Brain microvascular endothelial cell (primary cell): Measurements from ENCODE around the gene CCDC174.

Source experiments
- DNase-seq: peaks from one replicate; pipeline ENCODE4 v3.0.0-alpha.2; 2020
- H3K27ac ChIP-seq: fragments of 250-450 bp; sonication (Bioruptor Pico); 2 replicates; pipeline ENCODE4 v1.5.1; 2020; ENCODE audit warnings: mild to moderate bottlenecking, moderate library complexity
- H3K27me3 ChIP-seq: fragments of 250-450 bp; sonication (Bioruptor Pico); replicated peaks from 2 replicates; pipeline ENCODE4 v1.5.1; 2020; ENCODE audit warnings: mild to moderate bottlenecking
- H3K36me3 ChIP-seq: fragments of 250-450 bp; sonication (Bioruptor Pico); replicated peaks from 2 replicates; pipeline ENCODE4 v1.5.1; 2020; ENCODE audit warnings: mild to moderate bottlenecking
- H3K4me3 ChIP-seq: 2 replicates; pipeline ENCODE4 v1.5.1; 2011; ENCODE audit warnings: low read depth, mild to moderate bottlenecking, control low read depth, low read length, moderate library complexity
- in situ Hi-C: cut with HindIII; loops from 2 replicates; pipeline ENCODE4 v1.10.0; 2017; ENCODE audit warnings: low sequenced_read_pairs, low pct_ligation_motif_present
- TF ChIP-seq, protein P1 (sequence below): IDR thresholded peaks from 2 replicates; pipeline ENCODE4 v1.5.1; 2011; ENCODE audit warnings: low read depth, mild to moderate bottlenecking, moderate library complexity, low read length, control low read depth, inconsistent platforms; ENCODE audit errors: missing control alignments

The CCDC174 gene

DNA sequence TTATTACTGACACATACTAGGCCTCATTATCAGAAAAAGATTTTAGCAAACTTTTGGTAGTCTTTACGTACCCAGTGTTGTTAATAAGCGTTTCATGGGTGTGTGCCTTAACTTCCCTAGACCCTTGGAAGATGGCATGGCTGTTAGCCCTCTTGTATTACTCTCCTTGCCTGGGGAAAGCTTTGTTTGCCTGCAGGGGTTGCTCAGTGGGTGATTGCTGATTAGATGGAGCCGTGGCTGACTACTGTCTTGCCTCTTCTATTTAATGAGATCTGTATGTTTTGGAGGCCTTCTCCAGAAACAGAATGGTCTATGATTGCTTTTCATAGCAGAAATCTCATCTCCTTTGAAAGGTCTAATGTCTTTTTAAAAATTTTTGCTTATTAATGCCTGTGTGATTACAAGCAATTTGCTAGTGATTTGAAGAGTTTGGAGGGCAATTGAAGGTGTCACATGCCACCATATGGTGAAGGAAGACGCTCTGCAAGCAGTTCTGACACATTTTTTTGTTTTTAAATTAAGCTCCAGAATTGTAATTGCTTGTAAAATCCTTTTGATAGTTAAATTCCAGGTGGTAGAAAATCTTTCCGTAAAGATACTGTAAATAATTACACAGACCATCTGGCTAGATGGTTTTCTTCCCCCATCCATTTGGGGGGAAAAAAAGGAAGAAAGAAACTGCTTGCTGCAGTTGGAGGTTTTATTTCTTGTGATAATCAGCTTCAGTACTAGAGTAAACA lies 12.0 kb downstream of the CCDC174 start:
- Histone ChIP-seq H3K36me3 (peaks cover 64% of the 10 kb centered on the region), H3K27ac (no peak overlapping the region), H3K4me3 (no peak overlapping the region), H3K27me3 (no peaks in the 10 kb centered on the region)
- DNase-seq, result no peak
- in situ Hi-C loops, result no loop called here
- TF ChIP-seq, protein P1, sequence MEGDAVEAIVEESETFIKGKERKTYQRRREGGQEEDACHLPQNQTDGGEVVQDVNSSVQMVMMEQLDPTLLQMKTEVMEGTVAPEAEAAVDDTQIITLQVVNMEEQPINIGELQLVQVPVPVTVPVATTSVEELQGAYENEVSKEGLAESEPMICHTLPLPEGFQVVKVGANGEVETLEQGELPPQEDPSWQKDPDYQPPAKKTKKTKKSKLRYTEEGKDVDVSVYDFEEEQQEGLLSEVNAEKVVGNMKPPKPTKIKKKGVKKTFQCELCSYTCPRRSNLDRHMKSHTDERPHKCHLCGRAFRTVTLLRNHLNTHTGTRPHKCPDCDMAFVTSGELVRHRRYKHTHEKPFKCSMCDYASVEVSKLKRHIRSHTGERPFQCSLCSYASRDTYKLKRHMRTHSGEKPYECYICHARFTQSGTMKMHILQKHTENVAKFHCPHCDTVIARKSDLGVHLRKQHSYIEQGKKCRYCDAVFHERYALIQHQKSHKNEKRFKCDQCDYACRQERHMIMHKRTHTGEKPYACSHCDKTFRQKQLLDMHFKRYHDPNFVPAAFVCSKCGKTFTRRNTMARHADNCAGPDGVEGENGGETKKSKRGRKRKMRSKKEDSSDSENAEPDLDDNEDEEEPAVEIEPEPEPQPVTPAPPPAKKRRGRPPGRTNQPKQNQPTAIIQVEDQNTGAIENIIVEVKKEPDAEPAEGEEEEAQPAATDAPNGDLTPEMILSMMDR, result no peak

DNA sequence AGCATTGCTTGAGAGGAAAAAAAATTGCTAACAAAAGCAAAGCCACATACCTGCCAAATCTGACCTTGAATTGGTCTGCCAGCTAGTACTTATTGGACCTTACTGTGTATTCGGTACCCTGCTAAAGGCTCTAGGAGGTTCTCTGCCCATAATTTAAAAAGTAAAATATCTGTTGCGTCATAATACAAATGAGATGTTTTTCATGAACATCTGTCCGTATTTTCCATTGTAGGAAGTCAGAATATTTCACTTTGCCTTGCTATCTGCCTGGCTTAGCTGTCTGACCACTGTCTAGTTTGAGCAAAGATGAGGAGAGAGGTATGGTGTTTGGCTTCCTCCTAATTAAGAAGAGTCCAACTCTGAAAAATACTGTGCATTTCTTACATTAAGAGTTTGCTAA lies 12.6 kb downstream of the CCDC174 start:
- TF ChIP-seq, protein P1, result no peak
- no peak for DNase-seq
- in situ Hi-C loops, result no loop called here
- Histone ChIP-seq H3K27me3 (no peaks in the 10 kb centered on the region), H3K27ac (no peak overlapping the region), H3K4me3 (no peak overlapping the region), H3K36me3 (peaks cover 64% of the 10 kb centered on the region)

DNA sequence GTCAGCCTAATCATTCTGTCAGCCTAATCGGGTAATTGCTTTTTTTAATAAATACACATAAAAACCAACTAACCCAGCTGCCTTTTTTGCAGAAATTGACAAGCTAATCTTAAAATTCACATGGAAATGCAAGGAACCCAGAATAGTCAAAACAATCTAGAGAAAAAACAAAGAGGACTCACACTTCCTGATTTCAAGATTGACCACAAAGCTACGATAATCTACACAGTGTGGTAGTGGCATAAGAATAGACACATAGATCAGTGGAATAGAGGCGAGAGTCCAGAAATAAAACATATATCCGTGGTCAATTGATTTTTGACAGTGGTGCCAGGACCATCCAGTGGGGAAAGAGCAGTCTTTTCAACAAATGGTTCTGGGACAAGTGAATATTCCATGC lies 21.0 kb downstream of the CCDC174 start:
- Histone ChIP-seq H3K27me3 (no peaks in the 10 kb centered on the region), H3K4me3 (no peak overlapping the region), H3K36me3 (peaks cover 32% of the 10 kb centered on the region), H3K27ac (no peak overlapping the region)
- TF ChIP-seq, protein P1, result no peak
- in situ Hi-C loops, result no loop called here
- DNase-seq, result no peak

DNA sequence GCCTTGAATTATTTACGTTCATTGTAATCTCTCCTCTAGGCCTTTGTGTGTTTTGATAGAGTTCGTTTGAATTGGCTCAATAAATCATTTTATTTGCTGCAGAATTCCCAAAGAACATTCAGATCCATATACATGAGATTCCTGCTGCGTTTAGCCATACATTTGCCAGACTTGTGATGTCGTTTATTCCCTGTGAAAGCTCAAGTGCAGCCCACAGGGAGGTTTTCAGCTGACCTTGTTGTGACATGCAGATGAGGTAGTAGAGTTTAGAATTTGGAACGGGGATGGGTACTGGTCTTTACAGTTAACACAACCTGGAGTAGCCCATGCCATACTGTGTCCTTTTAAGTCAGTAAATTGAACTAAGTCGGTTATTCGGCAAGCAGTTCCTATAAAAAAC lies 23.3 kb downstream of the CCDC174 start, which contains the start of gene C3orf20:
C3orf20 (plus strand) TSS at position 301 of the 400 bp plus-strand sequence. CDS start 7,573 bp downstream, outside the sequence.
- in situ Hi-C loops, result no loop called here
- H3K36me3 ChIP-seq, result peaks cover 20% of the 10 kb centered on the region

DNA sequence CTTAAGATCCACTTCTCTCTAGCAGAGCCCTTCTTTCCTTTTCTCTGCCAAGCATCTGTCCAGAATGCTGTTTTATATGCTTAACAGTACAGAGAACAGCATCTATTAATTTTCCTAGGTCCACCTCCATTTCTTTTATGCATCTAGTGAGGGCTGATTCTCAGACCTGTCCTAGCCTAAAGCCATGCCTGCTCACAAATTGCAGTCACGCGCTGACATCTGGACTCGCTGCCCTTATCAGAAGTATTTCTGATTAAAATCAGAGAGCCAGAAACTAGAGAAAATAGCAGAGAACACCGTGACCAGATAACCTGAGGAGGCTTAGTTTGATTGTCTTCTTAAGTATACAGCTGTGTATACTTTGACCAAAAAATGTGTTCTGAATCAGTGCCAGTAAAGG lies 25.3 kb downstream of the CCDC174 start:
- peaks cover 3% of the 10 kb centered on the region for H3K36me3 ChIP-seq
- no peak overlapping the region for H3K27ac ChIP-seq
- H3K4me3 ChIP-seq, result no peak overlapping the region
- TF ChIP-seq, protein P1, result no peak
- H3K27me3 ChIP-seq, result no peaks in the 10 kb centered on the region
- no peak for DNase-seq
- in situ Hi-C loops, result no loop called here

More for the DNA sequence above, 23.3 kb downstream of the CCDC174 start, which contains the start of gene C3orf20:
- H3K27me3 ChIP-seq, result no peaks in the 10 kb centered on the region
- no peak for DNase-seq
- TF ChIP-seq, protein P1, result no peak
- no peak within 1 kb of the TSS for H3K27ac ChIP-seq
- H3K4me3 ChIP-seq, result no peak within 1 kb of the TSS
